Measurements from ENCODE around the gene CHRNG. TPM values are rescaled to one million over a fixed set of nuclear protein-coding genes. Genes with fewer than 3 reads are reported as not detected.
A peak's percentile ranks its signal among the peaks of the same experiment; 100 is the strongest.

The CHRNG gene
- total RNA-seq, 2 experiments from 2014 or later: not detected

GRCh38 chr2:232498452-232498851, 41.0 kb upstream of the CHRNG start:
- ChIA-PET CTCF (interaction anchor here (1.2 kb wide), 1 partner anchor 9 kb away, joined by 3 read pairs; no protein-coding TSS in a partner anchor), POLR2A (no interaction called here)
- Mint-ChIP-seq H3K27me3 (peaks cover 20% of the 10 kb centered on the region), H3K9me3 (no peaks in the 10 kb centered on the region), H3K4me1 (peaks cover 2% of the 10 kb centered on the region), H3K27ac (no peak overlapping the region), H3K4me3 (no peak overlapping the region), H3K36me3 (ENCODE audit: low read depth) (no peaks in the 10 kb centered on the region)
- no peak for DNase-seq

DNA sequence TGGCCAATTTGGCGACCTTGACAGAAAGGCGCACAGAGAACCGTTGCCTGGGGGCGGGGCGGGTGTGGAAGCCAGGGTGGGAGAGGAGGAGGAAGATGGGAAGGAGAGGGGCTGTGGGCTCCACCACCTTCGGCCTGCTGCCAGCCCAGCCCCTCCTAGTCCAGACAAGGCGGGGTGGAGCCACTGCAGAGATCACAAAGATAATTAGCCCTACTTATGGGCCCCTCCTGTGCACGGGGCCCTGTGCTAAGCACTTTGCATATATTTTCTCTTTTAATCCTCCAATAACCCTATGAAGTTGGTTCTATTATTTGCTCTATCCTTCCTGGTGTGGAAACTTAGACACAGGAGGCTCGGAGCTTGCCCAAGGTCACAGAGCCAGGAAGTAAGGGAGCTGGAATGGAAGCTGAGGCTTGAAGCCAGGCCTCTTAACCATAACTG, 38.1 kb upstream of the CHRNG start:
- Mint-ChIP-seq H3K27ac (no peak overlapping the region), H3K9me3 (no peaks in the 10 kb centered on the region)
- CTCF ChIA-PET: no interaction called here

DNA sequence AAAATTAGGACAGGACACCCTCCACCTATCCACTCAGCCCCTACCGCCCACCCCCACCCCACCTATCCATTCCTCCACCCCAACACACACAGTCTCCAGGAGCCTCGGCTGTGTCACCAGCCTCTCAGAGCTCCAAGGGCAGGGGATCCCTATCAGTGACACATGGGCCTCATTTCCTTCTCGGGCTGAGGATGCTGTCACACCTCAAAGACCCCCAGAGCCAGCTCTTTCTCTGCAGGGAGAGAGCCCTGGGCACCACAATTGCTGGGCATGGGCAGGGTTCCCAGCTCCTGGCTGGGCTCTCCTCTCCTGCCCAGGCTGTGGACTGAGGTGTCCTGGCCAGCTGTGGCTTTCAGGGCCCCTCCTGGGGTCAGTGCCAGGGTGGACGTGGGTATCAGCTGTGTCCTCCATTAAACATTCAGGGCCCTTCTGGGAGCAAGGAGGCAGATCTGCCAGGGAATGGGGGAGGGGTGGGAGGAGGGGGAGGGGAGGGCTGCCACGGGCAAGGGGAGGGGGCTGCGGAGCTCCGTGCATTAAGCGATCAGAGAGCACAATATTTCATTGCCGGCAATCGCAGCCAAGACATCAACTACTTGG, 37.6 kb upstream of the CHRNG start:
- peaks cover 2% of the 10 kb centered on the region for H3K4me1 Mint-ChIP-seq
- DNase-seq: no peak
- H3K4me3 Mint-ChIP-seq: no peak overlapping the region
- CTCF ChIA-PET: no interaction called here
- no peaks in the 10 kb centered on the region for H3K9me3 Mint-ChIP-seq
- peaks cover 47% of the 10 kb centered on the region for H3K27me3 Mint-ChIP-seq
- POLR2A ChIA-PET: no interaction called here
- H3K36me3 Mint-ChIP-seq (ENCODE audit: low read depth): no peaks in the 10 kb centered on the region
- H3K27ac Mint-ChIP-seq: no peak overlapping the region

More for the DNA sequence above, 38.1 kb upstream of the CHRNG start:
- Mint-ChIP-seq H3K4me3 (no peak overlapping the region), H3K4me1 (peaks cover 2% of the 10 kb centered on the region), H3K27me3 (peaks cover 47% of the 10 kb centered on the region), H3K36me3 (ENCODE audit: low read depth) (no peaks in the 10 kb centered on the region)
- POLR2A ChIA-PET: no interaction called here
- no peak for DNase-seq

DNA sequence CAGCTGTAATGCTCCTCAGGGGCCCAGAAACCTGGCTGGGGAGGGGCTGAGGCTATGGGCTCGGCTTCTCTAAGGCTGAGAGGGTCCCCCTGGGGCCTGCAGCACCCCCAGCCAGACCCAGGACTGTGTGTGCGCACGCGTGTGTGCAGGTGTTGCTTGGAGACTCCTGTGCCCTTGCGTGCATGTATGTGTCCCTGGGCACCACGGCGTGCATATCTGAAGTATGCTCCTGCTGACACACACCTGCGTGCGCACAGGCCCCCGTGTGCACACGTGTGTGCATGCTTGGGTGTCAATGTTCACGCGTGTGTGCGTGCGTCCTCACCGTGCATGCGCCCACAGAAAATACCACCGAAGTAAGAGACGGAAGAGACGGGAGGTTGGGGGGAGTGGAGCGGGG, 37.0 kb upstream of the CHRNG start:
- H3K36me3 Mint-ChIP-seq (ENCODE audit: low read depth): no peaks in the 10 kb centered on the region
- no peak overlapping the region for H3K27ac Mint-ChIP-seq
- peak overlapping the region; percentile 45 for H3K4me3 Mint-ChIP-seq
- peaks cover 51% of the 10 kb centered on the region for H3K27me3 Mint-ChIP-seq
- POLR2A ChIA-PET: no interaction called here
- DNase-seq: no peak
- H3K4me1 Mint-ChIP-seq: peaks cover 2% of the 10 kb centered on the region
- CTCF ChIA-PET: no interaction called here
- H3K9me3 Mint-ChIP-seq: no peaks in the 10 kb centered on the region

- no peak overlapping the region for H3K4me3 Mint-ChIP-seq
- peaks cover 51% of the 10 kb centered on the region for H3K27me3 Mint-ChIP-seq
Measured at GRCh38 chr2:232502911-232503808, 36.3 kb upstream of the CHRNG start.

GRCh38 chr2:232503809-232504323, 35.6 kb upstream of the CHRNG start:
- ChIA-PET CTCF (no interaction called here), POLR2A (no interaction called here)
- no peak for DNase-seq
- H3K4me1 Mint-ChIP-seq: peaks cover 2% of the 10 kb centered on the region
- H3K27ac Mint-ChIP-seq: no peak overlapping the region
- H3K36me3 Mint-ChIP-seq (ENCODE audit: low read depth): no peaks in the 10 kb centered on the region
- H3K4me3 Mint-ChIP-seq: no peak overlapping the region
- no peaks in the 10 kb centered on the region for H3K9me3 Mint-ChIP-seq
- H3K27me3 Mint-ChIP-seq: peaks cover 48% of the 10 kb centered on the region

More at GRCh38 chr2:232502911-232503808, 36.3 kb upstream of the CHRNG start:
- ChIA-PET POLR2A (no interaction called here), CTCF (no interaction called here)
- H3K27ac Mint-ChIP-seq: no peak overlapping the region
- no peak for DNase-seq
- no peaks in the 10 kb centered on the region for H3K36me3 Mint-ChIP-seq (ENCODE audit: low read depth)
- H3K9me3 Mint-ChIP-seq: no peaks in the 10 kb centered on the region
- peaks cover 2% of the 10 kb centered on the region for H3K4me1 Mint-ChIP-seq

GRCh38 chr2:232504438-232504837, 35.1 kb upstream of the CHRNG start:
- peaks cover 2% of the 10 kb centered on the region for H3K4me1 Mint-ChIP-seq
- ChIA-PET POLR2A (no interaction called here), CTCF (no interaction called here)
- no peaks in the 10 kb centered on the region for H3K36me3 Mint-ChIP-seq (ENCODE audit: low read depth)
- peaks cover 48% of the 10 kb centered on the region for H3K27me3 Mint-ChIP-seq
- H3K27ac Mint-ChIP-seq: no peak overlapping the region
- no peak overlapping the region for H3K4me3 Mint-ChIP-seq
- H3K9me3 Mint-ChIP-seq: no peaks in the 10 kb centered on the region
- no peak for DNase-seq

GRCh38 chr2:232505856-232506255, 33.6 kb upstream of the CHRNG start:
- peaks cover 2% of the 10 kb centered on the region for H3K4me1 Mint-ChIP-seq
- H3K27ac Mint-ChIP-seq: no peak overlapping the region
- H3K27me3 Mint-ChIP-seq: peaks cover 45% of the 10 kb centered on the region
- H3K36me3 Mint-ChIP-seq (ENCODE audit: low read depth): no peaks in the 10 kb centered on the region
- no peaks in the 10 kb centered on the region for H3K9me3 Mint-ChIP-seq
- CTCF ChIA-PET: no interaction called here
- POLR2A ChIA-PET: no interaction called here
- no peak for DNase-seq
- H3K4me3 Mint-ChIP-seq: no peak overlapping the region

- H3K27ac Mint-ChIP-seq: no peak overlapping the region
- peaks cover 41% of the 10 kb centered on the region for H3K27me3 Mint-ChIP-seq
- ChIA-PET CTCF (interaction anchor here (0.7 kb wide), 1 partner anchor 506 kb away, joined by 3 read pairs; no protein-coding TSS in a partner anchor), POLR2A (no interaction called here)
- H3K4me1 Mint-ChIP-seq: peaks cover 2% of the 10 kb centered on the region
- DNase-seq: no peak
- H3K36me3 Mint-ChIP-seq (ENCODE audit: low read depth): no peaks in the 10 kb centered on the region
- H3K9me3 Mint-ChIP-seq: no peaks in the 10 kb centered on the region
- no peak overlapping the region for H3K4me3 Mint-ChIP-seq
Measured at GRCh38 chr2:232506709-232507108, 32.8 kb upstream of the CHRNG start.

GRCh38 chr2:232508251-232508650, 31.2 kb upstream of the CHRNG start:
- H3K36me3 Mint-ChIP-seq (ENCODE audit: low read depth): no peaks in the 10 kb centered on the region
- POLR2A ChIA-PET: interaction anchor here (0.6 kb wide), 1 partner anchor 1138 kb away, joined by 5 read pairs; no protein-coding TSS in a partner anchor

DNA sequence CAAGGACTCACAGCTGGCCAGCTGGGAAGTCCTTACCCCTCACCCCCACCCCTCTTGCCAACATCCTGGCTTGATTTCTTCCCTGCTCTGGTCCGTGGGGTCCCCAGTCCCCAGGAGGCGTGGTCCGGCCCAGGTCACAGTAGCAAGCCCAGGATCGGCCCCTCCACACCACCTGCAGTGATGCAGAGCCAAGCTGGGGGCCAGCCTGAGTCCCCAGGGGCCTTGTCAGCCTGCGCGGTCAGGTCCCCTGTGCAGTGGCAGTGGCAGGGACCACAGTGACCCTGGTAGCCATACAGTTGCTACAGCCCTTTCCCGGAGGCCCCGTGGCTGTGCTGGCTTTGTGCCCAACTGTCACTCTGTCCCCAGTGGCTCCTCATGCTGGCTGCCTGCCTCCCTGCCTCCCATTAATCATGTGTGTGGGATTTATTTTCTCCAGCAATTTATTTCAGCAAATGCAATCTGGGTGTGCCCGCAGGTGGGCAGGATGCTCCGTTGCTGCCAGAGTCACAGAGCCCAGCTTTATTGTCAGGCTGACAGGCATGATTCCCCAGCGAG, 28.1 kb upstream of the CHRNG start:
- Mint-ChIP-seq H3K27ac (no peak overlapping the region), H3K9me3 (no peaks in the 10 kb centered on the region), H3K27me3 (peaks cover 10% of the 10 kb centered on the region), H3K36me3 (ENCODE audit: low read depth) (no peaks in the 10 kb centered on the region), H3K4me3 (no peak overlapping the region), H3K4me1 (no peaks in the 10 kb centered on the region)
- no peak for DNase-seq
- ChIA-PET POLR2A (no interaction called here), CTCF (no interaction called here)

More at GRCh38 chr2:232508251-232508650, 31.2 kb upstream of the CHRNG start:
- no peak for DNase-seq
- Mint-ChIP-seq H3K27ac (no peak overlapping the region), H3K9me3 (no peaks in the 10 kb centered on the region), H3K4me3 (no peak overlapping the region), H3K4me1 (no peaks in the 10 kb centered on the region), H3K27me3 (peaks cover 35% of the 10 kb centered on the region)
- CTCF ChIA-PET: no interaction called here

DNA sequence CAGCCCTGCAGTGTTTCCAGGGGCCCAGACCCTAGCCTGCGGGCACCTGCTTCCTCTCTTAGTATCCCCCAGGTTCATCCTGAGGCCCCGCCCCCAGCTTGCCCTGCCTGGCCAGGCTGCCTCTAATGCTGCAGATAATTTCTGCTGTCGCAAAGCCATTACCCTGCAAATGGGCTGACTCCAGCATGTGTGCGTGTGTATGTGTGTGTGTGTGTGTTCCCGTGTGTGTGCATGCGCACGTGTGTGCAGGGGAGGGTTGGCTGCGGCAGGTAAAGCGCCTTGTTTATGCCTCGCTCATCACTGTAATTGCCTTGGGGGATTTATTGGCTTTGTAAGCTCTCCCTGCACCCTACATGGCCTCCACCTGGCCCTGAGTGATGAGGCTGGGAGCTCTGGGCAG, 26.9 kb upstream of the CHRNG start:
- H3K36me3 Mint-ChIP-seq (ENCODE audit: low read depth): no peaks in the 10 kb centered on the region
- no peaks in the 10 kb centered on the region for H3K9me3 Mint-ChIP-seq
- no peak overlapping the region for H3K27ac Mint-ChIP-seq
- POLR2A ChIA-PET: no interaction called here
- no peaks in the 10 kb centered on the region for H3K4me1 Mint-ChIP-seq
- H3K27me3 Mint-ChIP-seq: peaks cover 6% of the 10 kb centered on the region
- no peak overlapping the region for H3K4me3 Mint-ChIP-seq
- CTCF ChIA-PET: interaction anchor here (0.6 kb wide), 1 partner anchor 142 kb away, joined by 3 read pairs; no protein-coding TSS in a partner anchor
- DNase-seq: no peak

DNA sequence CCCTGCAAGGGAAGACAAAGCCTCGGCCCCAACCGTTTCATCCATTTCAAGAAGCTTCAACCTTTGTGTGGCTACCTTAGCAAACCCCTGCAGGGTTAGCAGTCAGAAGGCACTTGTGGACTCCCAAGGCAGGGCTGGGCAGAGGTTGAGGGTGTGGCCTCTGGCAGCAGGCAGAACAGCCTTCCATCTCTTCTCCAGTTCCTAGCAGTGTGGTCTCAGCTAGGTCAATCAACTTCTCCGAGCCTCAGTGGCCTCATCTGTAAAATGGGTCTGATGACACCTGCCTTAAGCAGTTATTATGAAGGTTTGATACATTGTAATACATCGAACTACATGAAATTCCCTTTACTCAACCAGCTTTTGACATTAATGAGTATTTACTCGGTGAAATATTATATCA, 26.1 kb upstream of the CHRNG start:
- POLR2A ChIA-PET: no interaction called here
- Mint-ChIP-seq H3K27me3 (peaks cover 6% of the 10 kb centered on the region), H3K9me3 (no peaks in the 10 kb centered on the region), H3K4me3 (no peak overlapping the region), H3K27ac (no peak overlapping the region), H3K36me3 (ENCODE audit: low read depth) (no peaks in the 10 kb centered on the region), H3K4me1 (no peaks in the 10 kb centered on the region)
- CTCF ChIA-PET: no interaction called here
- DNase-seq: no peak
